Sciatic nerve (tissue), 2 donors: ENCODE data around the gene BEST4. TPM values are rescaled to one million over a fixed set of nuclear protein-coding genes. Genes with fewer than 3 reads are reported as not detected.
"Not testable (repeated sequence)": the region's sequence is repeated elsewhere in the genome, so short reads cannot be mapped to it uniquely, and the experiment has no call there.

Source experiments
- ATAC-seq: fragments of 200-7000 bp; cut with Tn5 transposase; one replicate; pipeline ENCODE4 v1.9.1; 2020; ENCODE audit warnings: mild to moderate bottlenecking, moderate library complexity
- DNase-seq: peaks from one replicate; pipeline ENCODE4 v3.0.0-alpha.2; 2020; ENCODE audit warnings: low spot score
- intact Hi-C: fragments of 100-400 bp; cut with DNase I; formaldehyde crosslinking; loops from one replicate; pipeline ENCODE4 v1.14.2; 2022
- total RNA-seq: library from RNA; stranded (reverse); fragmentation: NEBNext Ultra II Directional; extraction: Animal tissue kit (Norgen Biotek cat#: 25700); gene quantifications from one replicate; pipeline ENCODE4 v1.2.1, GENCODE V29; 2021
- donor health status: DM: no; HTN: no; CAD: no.
- donor health status: DM: no; HTN: no; CAD: no.

BEST4 gene
- total RNA-seq, 1 donor from 2014 or later, result 0.36 TPM

GRCh38 chr1:44743211-44743610 lies 44.8 kb downstream of the BEST4 start:
- intact Hi-C loops, result no loop called here
- ATAC-seq (no peak), DNase-seq (no peak)

- intact Hi-C loops, result no loop called here
- no peak for ATAC-seq
Observed at GRCh38 chr1:44740179-44740617, 47.8 kb downstream of the BEST4 start.

GRCh38 chr1:44739307-44740178 lies 48.4 kb downstream of the BEST4 start, which contains the start of gene KIF2C:
Gene KIF2C (plus strand): TSS chr1:44739837. CDS start chr1:44739933, 96 bp downstream.
- intact Hi-C loops, result no loop called here
- ATAC-seq, result peak; percentile 100
- DNase-seq, result peak; percentile 98

More at GRCh38 chr1:44740179-44740617, 47.8 kb downstream of the BEST4 start:
- no peak for DNase-seq

- DNase-seq, ATAC-seq, intact Hi-C loops: not testable (repeated sequence)
Observed at GRCh38 chr1:44738953-44739306, 49.0 kb downstream of the BEST4 start.

GRCh38 chr1:44735992-44736391 lies 52.0 kb downstream of the BEST4 start:
- DNase-seq (no peak), ATAC-seq (no peak)
- intact Hi-C loops, result no loop called here

GRCh38 chr1:44733784-44734183 lies 54.2 kb downstream of the BEST4 start:
- intact Hi-C loops, result no loop called here
- DNase-seq (no peak), ATAC-seq (no peak)

Other genes starting within 250 kb of the BEST4 start
- gene TMEM53, start 113.7 kb downstream of the BEST4 start, total RNA-seq, result 12.5 TPM
- gene ARMH1, start 113.5 kb downstream of the BEST4 start, total RNA-seq, result 3.9 TPM
- gene RNU5D-1, start 57.0 kb downstream of the BEST4 start, total RNA-seq, result not detected
- gene KIF2C, start 48.3 kb downstream of the BEST4 start, total RNA-seq, result 1.2 TPM
- gene RPS8, start 12.6 kb downstream of the BEST4 start, total RNA-seq, result 1,483 TPM
- gene PLK3, start 12.2 kb upstream of the BEST4 start, total RNA-seq, result 26.1 TPM
- 0.49 TPM for gene DYNLT4, start 19.2 kb upstream of the BEST4 start, total RNA-seq
- gene BTBD19, start 20.4 kb upstream of the BEST4 start, total RNA-seq, result 35.0 TPM
- 31.2 TPM for gene PTCH2, start 55.1 kb upstream of the BEST4 start, total RNA-seq
- 30.7 TPM for gene EIF2B3, start 198.4 kb upstream of the BEST4 start, total RNA-seq
- 37.6 TPM for gene HECTD3, start 223.2 kb upstream of the BEST4 start, total RNA-seq
- gene UROD, start 224.1 kb upstream of the BEST4 start, total RNA-seq, result 76.1 TPM